ENCODE results near the gene YPEL1.
"Not testable (repeated sequence)": the region's sequence is repeated elsewhere in the genome, so short reads cannot be mapped to it uniquely, and the experiment has no call there.

The YPEL1 gene

DNA sequence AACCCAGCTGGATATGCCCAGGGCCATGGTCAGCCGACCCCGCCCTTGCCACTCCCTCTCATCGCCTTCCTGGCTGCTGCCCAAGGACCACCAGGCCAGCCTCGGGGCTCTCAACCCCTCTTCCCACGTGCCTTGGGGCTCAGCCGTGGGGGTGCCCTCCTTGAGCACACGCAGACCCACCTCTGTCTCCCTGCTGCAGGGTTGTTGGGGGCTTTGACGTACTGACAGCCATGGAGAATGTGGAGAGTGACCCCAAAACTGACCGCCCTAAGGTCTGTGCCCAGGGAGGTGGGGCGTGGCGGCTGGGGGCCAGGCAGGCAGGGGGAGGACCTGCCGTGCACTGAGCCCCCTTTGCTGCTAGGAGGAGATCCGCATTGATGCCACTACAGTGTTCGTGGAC lies 41.2 kb downstream of the YPEL1 start:
- Mint-ChIP-seq H3K27ac (peak overlapping the region; percentile 51), H3K9me3 (no peaks in the 10 kb centered on the region), H3K36me3 (peaks cover 44 to 66% of the 10 kb centered on the region in 2 donors), H3K27me3 (no peaks in the 10 kb centered on the region), H3K4me3 (no peak overlapping the region), H3K4me1 (peaks cover 18 to 34% of the 10 kb centered on the region in 2 donors)
- no peak for ATAC-seq (replicated peaks)
- no peak for DNase-seq

DNA sequence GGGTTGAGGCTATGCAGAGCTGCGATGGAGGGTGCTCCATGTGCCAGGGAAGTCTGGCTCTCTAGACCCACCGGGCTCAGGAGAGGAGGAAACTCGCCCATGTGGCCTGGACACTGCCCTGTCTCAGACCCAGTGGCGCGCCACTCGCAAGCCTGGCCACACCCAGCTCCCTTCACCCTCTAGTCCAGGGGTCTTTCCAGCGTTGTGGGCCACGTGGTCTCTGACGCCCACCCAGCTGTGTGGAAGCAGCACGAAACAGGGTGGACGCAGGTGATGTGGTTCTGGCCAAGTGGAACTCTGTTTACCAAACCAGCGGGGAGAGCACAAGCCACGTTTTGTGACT lies 41.6 kb downstream of the YPEL1 start:
- H3K27ac Mint-ChIP-seq, result no peak overlapping the region
- peaks cover 48 to 69% of the 10 kb centered on the region in 2 donors for H3K36me3 Mint-ChIP-seq
- H3K4me3 Mint-ChIP-seq, result no peak overlapping the region
- H3K4me1 Mint-ChIP-seq, result peaks cover 20 to 38% of the 10 kb centered on the region in 2 donors
- H3K9me3 Mint-ChIP-seq, result no peaks in the 10 kb centered on the region
- no peak for ATAC-seq (replicated peaks)
- no peaks in the 10 kb centered on the region for H3K27me3 Mint-ChIP-seq
- no peak for DNase-seq

DNA sequence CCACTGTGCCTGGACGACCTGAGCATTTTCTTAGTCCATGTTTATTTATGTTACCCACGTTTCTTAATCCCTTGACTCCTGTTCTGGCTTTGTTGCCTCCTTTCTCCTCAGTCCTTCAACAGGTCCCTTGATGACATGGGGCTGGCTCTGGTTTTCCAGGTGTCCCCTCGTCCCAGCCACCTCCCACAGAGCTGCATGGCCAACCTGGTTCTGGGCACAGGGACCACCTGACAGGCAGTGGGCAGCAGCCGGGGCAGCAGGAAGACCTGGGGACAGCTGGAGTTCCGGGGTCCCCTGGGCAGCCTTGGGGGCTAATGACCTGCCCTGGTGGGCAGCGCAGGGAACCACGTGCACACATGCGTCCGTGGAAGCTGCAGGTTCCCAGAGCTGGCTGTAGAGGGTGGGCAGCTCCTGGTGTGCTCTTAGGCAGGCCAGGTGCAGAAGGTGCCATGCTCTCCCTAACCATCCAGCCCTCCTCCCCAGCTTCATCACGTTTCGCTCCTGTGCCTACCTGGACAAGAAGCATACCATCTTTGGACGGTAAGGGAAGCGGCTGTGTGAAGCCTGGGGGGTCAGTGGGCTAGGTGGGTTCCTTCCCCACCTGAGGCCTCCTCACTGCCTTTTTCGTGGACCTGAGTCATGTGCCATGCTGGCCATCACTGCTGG lies 42.1 kb downstream of the YPEL1 start:
- Mint-ChIP-seq H3K36me3 (peaks cover 52 to 74% of the 10 kb centered on the region in 2 donors), H3K27me3 (no peaks in the 10 kb centered on the region), H3K9me3 (no peaks in the 10 kb centered on the region), H3K4me1 (peaks cover 25 to 44% of the 10 kb centered on the region in 2 donors), H3K4me3 (no peak overlapping the region), H3K27ac (no peak overlapping the region)
- ATAC-seq (replicated peaks) (no peak), DNase-seq (no peak)

DNA sequence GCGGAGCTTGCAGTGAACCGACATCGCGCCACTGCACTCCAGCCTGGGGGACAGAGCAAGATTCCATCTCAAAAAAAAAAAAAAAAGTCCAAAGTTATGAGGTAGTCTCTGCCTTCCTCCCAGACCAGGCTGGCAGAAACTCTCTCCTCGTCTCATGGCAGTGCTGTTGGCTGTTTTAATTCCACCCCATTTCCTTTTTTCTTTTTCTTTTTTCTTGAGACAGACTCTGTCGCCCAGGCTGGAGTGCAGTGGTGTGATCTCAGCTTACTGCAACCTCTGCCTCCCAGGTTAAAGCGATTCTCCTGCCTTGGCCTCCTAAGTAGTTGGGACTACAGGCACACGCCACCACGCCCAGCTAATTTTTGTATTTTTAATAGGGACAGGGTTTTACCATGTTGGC lies 42.7 kb downstream of the YPEL1 start:
- Mint-ChIP-seq H3K27ac (peak overlapping the region; percentile 73), H3K36me3 (peaks cover 57 to 78% of the 10 kb centered on the region in 2 donors), H3K4me1 (peaks cover 29 to 50% of the 10 kb centered on the region in 2 donors)
- not testable (repeated sequence) for H3K9me3 Mint-ChIP-seq; H3K4me3 Mint-ChIP-seq; H3K27me3 Mint-ChIP-seq; ATAC-seq (replicated peaks); DNase-seq

DNA sequence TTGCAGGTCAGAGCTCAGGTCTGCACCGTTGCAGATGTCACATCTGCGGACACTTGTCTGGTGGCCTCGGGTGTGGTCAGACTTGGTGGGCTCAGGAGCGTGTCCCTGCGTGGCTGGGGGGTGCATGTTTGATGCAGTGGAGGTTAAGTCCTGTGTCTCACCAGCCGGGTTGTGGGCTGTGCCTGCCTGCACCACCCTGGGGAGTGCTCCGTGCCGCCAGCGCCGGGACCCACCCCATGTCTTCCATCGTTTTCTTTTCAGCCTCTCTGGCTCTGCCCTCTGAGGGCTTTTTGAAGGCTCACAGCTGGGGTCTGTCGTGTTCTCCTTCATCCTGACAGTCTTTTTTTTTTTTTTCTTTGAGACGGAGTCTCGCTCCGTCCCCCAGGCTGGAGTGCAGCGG lies 43.8 kb downstream of the YPEL1 start:
- no peak for DNase-seq

DNA sequence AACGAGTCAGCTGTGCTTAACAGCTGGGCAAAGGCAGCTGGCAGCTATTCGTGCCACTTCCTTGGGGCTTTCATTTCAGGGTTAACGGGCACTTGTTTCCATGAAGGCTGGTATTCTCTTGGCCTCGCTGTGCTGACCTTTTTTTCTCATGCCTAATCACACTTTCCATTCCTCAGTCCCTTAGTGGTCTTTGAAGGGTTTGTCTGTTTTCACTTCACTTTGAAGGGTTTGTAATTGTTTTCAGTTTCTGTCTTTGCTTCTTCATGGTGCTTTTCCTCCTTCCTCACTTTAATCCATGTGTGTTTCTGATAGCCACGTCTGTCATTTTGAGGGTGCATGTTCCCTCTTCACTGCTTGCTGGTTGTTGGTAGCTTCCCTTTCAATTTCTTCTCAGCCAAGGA lies 45.2 kb downstream of the YPEL1 start:
- no peaks in the 10 kb centered on the region for H3K9me3 Mint-ChIP-seq
- ATAC-seq (replicated peaks), result peak; percentile 90
- peaks cover 46 to 64% of the 10 kb centered on the region in 2 donors for H3K36me3 Mint-ChIP-seq
- H3K4me3 Mint-ChIP-seq, result peak overlapping the region; percentile 40 to 49
- DNase-seq, result peak; percentile 34
- H3K4me1 Mint-ChIP-seq, result peaks cover 30 to 49% of the 10 kb centered on the region in 2 donors
- H3K27ac Mint-ChIP-seq, result peak overlapping the region; percentile 78
- H3K27me3 Mint-ChIP-seq, result no peaks in the 10 kb centered on the region

More for the DNA sequence above, 43.8 kb downstream of the YPEL1 start:
- Mint-ChIP-seq H3K9me3 (no peaks in the 10 kb centered on the region), H3K4me3 (no peak overlapping the region), H3K36me3 (peaks cover 58 to 76% of the 10 kb centered on the region in 2 donors), H3K27me3 (no peaks in the 10 kb centered on the region), H3K4me1 (peaks cover 30 to 51% of the 10 kb centered on the region in 2 donors), H3K27ac (peak overlapping the region; percentile 81)
- no peak for ATAC-seq (replicated peaks)

DNA sequence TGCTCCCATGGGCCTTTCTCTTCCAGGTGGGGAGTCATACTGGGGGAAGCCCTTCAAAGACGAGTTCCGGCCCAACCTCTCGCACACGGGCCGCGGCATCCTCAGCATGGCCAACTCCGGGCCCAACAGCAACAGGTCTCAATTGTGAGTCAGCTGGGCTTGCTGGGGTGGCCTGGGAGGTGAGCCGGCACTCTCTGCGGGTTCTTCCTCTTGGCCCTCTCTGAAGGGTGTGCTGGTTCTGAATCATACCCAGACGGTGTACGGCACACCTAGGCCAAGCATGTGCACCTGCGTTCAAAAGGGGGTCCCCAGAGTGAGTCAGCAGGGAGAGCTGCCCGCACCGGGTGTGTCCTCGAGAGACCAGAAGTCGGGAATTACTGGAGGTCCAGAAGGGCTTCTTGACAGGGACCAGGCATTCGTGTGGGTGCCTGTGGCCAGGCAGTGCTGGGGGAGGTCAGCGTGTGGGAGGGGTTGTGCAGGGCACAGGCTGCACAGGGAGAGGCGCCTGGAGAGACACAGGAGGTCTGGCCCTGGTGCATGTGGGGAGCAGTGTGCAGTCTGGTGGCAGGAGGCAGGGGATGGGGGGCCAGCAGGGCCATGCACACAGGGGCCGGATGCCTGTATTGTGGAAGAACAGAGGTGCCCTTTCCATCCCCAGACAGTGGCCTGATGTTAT lies 46.8 kb downstream of the YPEL1 start:
- H3K36me3 Mint-ChIP-seq, result peaks cover 43 to 63% of the 10 kb centered on the region in 2 donors
- peaks cover 28 to 41% of the 10 kb centered on the region in 2 donors for H3K4me1 Mint-ChIP-seq
- H3K4me3 Mint-ChIP-seq, result peak overlapping the region; percentile 46 to 51
- no peaks in the 10 kb centered on the region for H3K27me3 Mint-ChIP-seq
- ATAC-seq (replicated peaks) (peak; percentile 51 to 72), DNase-seq (no peak)
- peak overlapping the region; percentile 87 for H3K27ac Mint-ChIP-seq
- H3K9me3 Mint-ChIP-seq, result no peaks in the 10 kb centered on the region

DNA sequence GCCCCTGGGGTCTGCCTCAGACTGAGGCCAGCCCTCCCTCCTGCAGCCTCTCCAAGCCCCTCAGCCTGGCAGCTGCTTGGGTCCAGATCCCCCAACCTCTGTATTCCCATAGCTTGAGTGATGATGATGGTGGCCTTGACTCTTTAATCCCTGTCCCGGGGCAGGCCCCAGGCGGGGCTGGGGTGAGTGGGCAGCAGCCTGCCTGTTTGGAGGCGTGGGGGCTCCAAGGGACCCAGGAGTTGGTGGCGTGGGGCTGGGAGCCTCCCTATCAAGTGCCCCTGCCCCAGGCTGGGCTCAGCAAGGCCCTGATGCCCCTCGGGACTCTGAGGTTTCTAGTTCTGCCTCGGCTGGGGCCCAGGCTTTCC lies 47.3 kb downstream of the YPEL1 start:
- no peaks in the 10 kb centered on the region for H3K27me3 Mint-ChIP-seq
- DNase-seq (no peak), ATAC-seq (replicated peaks) (peak in 1 of 2 donors; percentile 9)
- H3K4me1 Mint-ChIP-seq, result peaks cover 28 to 41% of the 10 kb centered on the region in 2 donors
- H3K9me3 Mint-ChIP-seq, result no peaks in the 10 kb centered on the region
- peak overlapping the region; percentile 87 for H3K27ac Mint-ChIP-seq
- peak overlapping the region in 1 of 2 donors; percentile 51 for H3K4me3 Mint-ChIP-seq
- H3K36me3 Mint-ChIP-seq, result peaks cover 43 to 64% of the 10 kb centered on the region in 2 donors

DNA sequence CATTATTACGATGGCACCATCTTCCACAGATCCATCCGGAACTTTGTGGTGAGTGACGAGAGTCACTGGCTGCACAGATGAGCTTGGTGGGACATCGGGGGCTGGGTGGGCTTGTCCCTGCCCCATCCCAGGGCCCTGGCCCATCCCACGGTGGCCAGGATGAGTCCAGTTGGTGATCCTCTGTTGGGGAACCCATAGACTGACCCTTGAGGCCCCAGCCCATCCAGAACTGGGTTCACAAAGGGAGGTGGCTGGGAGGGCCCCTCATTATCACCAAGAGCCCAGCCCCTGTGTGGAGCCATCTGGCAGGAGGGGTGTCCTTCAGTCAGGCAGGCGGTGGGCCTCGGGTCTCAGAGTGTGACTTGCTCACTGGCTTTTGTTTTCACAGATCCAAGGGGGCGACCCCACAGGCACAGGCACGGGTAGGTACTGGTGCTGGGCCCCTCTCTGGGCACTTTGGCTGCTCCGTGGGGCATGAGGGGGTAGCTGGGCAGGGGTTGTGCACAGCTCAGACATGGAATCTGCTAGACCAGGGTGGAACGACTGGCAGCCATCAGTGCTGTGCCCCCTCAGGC lies 47.8 kb downstream of the YPEL1 start:
- Mint-ChIP-seq H3K4me3 (no peak overlapping the region), H3K9me3 (no peaks in the 10 kb centered on the region), H3K4me1 (peaks cover 28 to 42% of the 10 kb centered on the region in 2 donors), H3K27me3 (no peaks in the 10 kb centered on the region), H3K27ac (peak overlapping the region; percentile 73), H3K36me3 (peaks cover 42 to 62% of the 10 kb centered on the region in 2 donors)
- DNase-seq, result no peak
- ATAC-seq (replicated peaks), result no peak

DNA sequence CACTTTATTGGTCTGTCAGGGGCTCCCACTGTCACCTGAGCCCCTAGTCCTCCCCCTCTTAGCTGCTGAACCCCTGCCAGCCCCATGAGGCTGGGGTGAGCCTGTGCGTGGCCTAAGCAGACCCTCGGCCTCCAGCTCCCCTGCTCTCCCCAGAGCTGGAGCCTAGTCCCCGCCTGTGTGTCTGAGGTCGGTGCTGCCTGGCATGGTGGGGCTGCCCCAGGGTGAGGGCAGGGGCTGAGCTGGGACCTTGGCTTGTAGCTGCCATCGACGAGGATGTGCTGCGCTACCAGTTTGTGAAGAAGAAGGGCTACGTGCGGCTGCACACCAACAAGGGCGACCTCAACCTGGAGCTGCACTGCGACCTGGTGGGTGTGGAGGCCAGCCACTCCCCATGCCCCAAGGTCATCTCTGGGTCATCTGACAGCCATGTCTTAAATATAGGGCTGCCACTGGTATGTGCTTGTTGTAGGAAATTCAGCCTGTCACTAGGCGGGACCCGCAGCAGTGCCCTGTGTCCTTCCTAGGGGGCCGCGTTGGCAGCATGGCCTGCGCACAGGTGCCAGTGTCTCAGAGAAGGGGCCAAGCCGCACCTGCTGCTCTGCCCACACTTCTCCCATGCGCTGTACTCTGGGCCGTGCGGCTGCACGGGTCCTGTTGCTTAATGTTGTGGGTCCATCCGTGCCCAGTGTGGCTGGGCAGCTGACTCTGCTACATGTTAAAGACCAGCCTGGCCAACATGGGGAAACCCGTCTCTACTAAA lies 48.8 kb downstream of the YPEL1 start:
- DNase-seq (no peak), ATAC-seq (replicated peaks) (no peak)
- no peak overlapping the region for H3K4me3 Mint-ChIP-seq
- no peaks in the 10 kb centered on the region for H3K9me3 Mint-ChIP-seq
- no peaks in the 10 kb centered on the region for H3K27me3 Mint-ChIP-seq
- H3K36me3 Mint-ChIP-seq, result peaks cover 44 to 60% of the 10 kb centered on the region in 2 donors
- peaks cover 32 to 45% of the 10 kb centered on the region in 2 donors for H3K4me1 Mint-ChIP-seq
- H3K27ac Mint-ChIP-seq, result no peak overlapping the region

DNA sequence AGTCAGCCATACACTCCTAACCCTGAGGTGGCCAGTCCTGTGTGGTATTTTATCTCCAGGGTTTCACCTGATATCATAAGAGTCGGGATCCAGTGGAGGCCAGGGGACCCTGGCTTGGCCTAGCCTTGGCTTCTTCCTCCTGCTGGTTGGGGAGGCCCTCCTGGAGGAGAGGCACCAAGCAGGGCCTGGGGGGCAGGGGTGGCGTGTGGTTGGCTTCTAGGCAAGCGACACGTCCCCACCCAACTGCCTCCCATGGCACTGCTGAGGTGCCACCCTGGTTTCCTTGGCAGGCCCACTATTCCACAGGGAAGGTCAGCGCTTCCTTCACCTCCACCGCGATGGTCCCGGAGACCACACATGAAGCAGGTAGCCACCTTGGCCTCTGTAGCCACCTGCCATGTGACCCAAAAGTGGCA lies 49.4 kb downstream of the YPEL1 start:
- H3K4me1 Mint-ChIP-seq, result peaks cover 30 to 41% of the 10 kb centered on the region in 2 donors
- no peak overlapping the region for H3K27ac Mint-ChIP-seq
- ATAC-seq (replicated peaks) (no peak), DNase-seq (no peak)
- no peak overlapping the region for H3K4me3 Mint-ChIP-seq
- H3K9me3 Mint-ChIP-seq, result no peaks in the 10 kb centered on the region
- no peaks in the 10 kb centered on the region for H3K27me3 Mint-ChIP-seq
- peaks cover 43 to 58% of the 10 kb centered on the region in 2 donors for H3K36me3 Mint-ChIP-seq

DNA sequence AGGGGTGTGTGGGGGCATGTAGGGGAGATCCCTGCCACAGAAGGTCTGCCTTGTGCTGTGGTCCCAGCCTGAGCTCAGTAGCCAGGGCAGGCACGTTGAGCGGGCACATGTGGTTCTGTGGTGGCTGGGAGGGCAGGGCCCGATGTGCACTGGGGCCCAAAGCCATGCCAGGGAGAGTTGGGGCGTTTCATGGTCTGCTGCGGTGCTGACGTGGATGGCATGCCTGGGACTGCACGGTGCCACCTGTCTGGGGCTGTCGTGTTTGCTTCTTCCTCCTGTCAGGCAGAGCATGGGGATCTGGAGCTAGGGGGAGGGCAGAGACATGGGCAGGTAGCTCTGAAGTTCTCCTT lies 50.5 kb downstream of the YPEL1 start:
- H3K36me3 Mint-ChIP-seq, result peaks cover 40 to 57% of the 10 kb centered on the region in 2 donors
- peak overlapping the region; percentile 20 for H3K27ac Mint-ChIP-seq
- H3K4me1 Mint-ChIP-seq, result peaks cover 21 to 32% of the 10 kb centered on the region in 2 donors
- H3K4me3 Mint-ChIP-seq, result no peak overlapping the region
- H3K9me3 Mint-ChIP-seq, result no peaks in the 10 kb centered on the region
- H3K27me3 Mint-ChIP-seq, result no peaks in the 10 kb centered on the region
- no peak for DNase-seq
- no peak for ATAC-seq (replicated peaks)

DNA sequence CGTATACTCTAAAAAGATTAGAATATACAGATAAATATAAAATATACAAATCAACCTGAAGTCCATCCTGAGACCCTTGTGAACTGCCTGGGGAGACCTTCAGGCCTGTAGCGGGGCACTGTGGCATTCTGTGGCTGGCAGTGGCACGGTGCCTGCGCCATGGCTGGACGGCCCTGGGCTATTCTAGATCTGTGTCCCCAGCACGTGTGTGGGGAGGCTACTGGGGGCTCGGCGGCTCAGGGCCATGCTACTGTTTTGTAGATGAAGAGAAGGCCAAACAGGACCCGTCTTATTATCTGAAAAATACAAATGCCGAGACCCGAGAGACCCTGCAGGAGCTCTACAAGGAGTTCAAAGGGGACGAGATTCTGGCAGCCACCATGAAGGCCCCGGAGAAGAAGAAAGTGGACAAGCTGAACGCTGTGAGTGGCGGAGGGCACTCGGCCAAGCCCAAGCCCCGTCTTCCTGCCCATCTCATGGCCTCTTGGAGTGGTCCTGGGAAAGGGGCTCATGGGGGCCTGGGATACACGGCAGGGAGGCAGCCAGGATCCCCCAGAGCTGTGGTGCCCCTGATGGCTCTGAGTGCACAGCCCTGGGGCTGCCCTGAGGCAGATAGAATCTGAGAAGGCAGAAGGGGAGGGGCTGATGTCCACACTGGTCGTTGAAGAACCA lies 51.0 kb downstream of the YPEL1 start:
- Mint-ChIP-seq H3K4me3 (no peak overlapping the region), H3K4me1 (peaks cover 17 to 26% of the 10 kb centered on the region in 2 donors), H3K27me3 (no peaks in the 10 kb centered on the region), H3K9me3 (no peaks in the 10 kb centered on the region), H3K27ac (no peak overlapping the region), H3K36me3 (peaks cover 37 to 53% of the 10 kb centered on the region in 2 donors)
- no peak for ATAC-seq (replicated peaks)
- DNase-seq, result no peak

DNA sequence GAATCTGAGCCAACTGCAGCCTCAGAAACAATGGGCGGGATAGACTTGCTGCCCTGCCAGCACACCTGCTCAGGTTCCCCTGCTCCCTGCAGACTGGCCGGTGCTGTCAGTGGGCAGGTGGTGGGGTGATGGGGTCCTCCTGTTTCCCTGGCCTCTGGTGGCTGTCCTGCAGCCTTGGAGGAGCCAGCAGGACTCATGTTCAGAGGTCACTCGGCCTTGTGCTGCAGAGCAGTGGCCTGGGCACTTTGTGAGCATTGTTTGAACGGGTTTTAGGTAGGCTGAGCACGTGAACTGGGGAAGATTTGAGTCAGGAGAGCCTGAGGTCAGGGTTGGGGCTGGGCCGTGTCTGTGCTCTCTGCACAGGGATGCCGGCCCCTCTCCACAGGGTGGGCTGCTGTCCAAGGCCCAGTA lies 52.2 kb downstream of the YPEL1 start:
- peaks cover 9 to 14% of the 10 kb centered on the region in 2 donors for H3K4me1 Mint-ChIP-seq
- H3K4me3 Mint-ChIP-seq, result no peak overlapping the region
- H3K27ac Mint-ChIP-seq, result no peak overlapping the region
- H3K36me3 Mint-ChIP-seq, result peaks cover 31 to 46% of the 10 kb centered on the region in 2 donors
- DNase-seq (no peak), ATAC-seq (replicated peaks) (no peak)
- no peaks in the 10 kb centered on the region for H3K27me3 Mint-ChIP-seq
- H3K9me3 Mint-ChIP-seq, result no peaks in the 10 kb centered on the region
